Ovary (tissue), 3 donors: ENCODE measurements around the gene ING4.

Source experiments
- CTCF ChIP-seq, 3 donors: fragments of 450-650 bp in 2 of 3; fragments of 200-600 bp in 1 of 3; IDR thresholded peaks; one replicate each; pipeline versions ENCODE4 v1.5.1 to v1.8.0; 2016 to 2022; ENCODE audit warnings: antibody characterized with exemption in 3 of 3, mild to moderate bottlenecking in 1 of 3
- EP300 ChIP-seq: sonication (generic); formaldehyde crosslinking; IDR thresholded peaks from one replicate; pipeline ENCODE4 v1.6.1; 2017; ENCODE audit warnings: antibody characterized with exemption
- POLR2A ChIP-seq: fragments of 450-650 bp; IDR thresholded peaks from one replicate; pipeline ENCODE4 v1.6.1; 2017; ENCODE audit warnings: antibody characterized with exemption, mild to moderate bottlenecking, moderate library complexity
- donor health status: DM: no; HTN: no; CAD: no.

GRCh38 chr12:6641131-6641530 is 21.8 kb downstream of the ING4 start:
- TF ChIP-seq CTCF (IDR thresholded peaks at IDR 0.05) (no peak), EP300 (no peak), POLR2A (no peak)
